ENCODE measurements around the gene CKLF. TPM values are rescaled to one million over a fixed set of nuclear protein-coding genes. Genes with fewer than 3 reads are reported as not detected.

Gene CKLF
- total RNA-seq, 1 donor from 2014 or later = 102 TPM

DNA sequence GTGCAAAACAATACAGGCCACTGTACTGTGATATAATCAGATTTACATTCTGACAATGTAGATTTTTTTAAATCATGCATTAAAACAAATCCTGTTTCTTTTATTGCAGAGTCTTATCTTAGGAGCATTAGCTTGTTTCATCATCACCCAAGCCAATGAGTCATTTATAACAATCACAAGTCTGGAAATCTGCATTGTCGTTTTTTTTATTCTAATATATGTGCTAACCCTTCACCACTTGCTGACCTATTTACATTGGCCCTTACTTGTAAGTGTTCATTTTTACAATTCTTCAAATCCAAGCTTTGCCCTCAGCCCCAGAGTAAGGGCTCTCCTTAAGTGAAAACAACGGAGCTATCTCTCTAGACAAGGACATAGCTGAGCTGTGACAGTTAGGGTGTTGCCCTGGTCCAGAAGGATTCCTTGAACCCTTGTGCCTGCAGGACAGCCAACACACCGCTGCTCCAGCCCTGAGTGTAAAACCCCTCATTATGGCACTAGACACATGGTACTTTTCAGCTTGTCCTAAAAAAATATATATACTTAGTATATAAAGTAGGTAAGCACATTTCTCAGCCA, 17.5 kb downstream of the CKLF start:
- Mint-ChIP-seq H3K27me3 (ENCODE audit: low read depth) (no peaks in the 10 kb centered on the region), H3K27ac (no peak overlapping the region), H3K9me3 (no peaks in the 10 kb centered on the region), H3K36me3 (ENCODE audit: low read depth) (peaks cover 60% of the 10 kb centered on the region), H3K4me1 (ENCODE audit: low read depth) (peaks cover 13% of the 10 kb centered on the region), H3K4me3 (ENCODE audit: low read depth) (no peak overlapping the region)
- intact Hi-C loops (cut with micrococcal nuclease) = no loop called here
- no peak for DNase-seq (ENCODE audit: low spot score)

DNA sequence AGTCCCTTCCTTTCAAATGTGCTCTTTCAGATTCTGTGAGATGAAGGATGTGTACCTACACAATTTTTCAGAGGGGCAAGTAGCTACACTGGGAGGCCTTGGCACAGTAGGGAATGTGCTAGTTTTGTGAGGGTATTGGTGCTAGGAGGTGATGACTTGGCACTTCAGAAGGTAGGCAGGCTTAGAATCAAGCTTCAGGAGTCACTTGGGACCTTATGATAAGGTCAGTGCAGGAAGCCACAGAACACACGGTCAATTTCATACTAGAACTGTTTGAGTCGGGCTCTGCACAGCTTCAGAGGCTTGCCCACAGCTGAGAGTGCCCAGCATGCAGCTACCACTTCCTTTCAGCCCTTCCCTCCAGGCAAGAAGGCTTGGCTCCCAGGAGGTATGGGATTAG, 20.0 kb downstream of the CKLF start:
- intact Hi-C loops (cut with micrococcal nuclease) = no loop called here
- Mint-ChIP-seq H3K9me3 (no peaks in the 10 kb centered on the region), H3K36me3 (ENCODE audit: low read depth) (peaks cover 36% of the 10 kb centered on the region), H3K4me3 (ENCODE audit: low read depth) (no peak overlapping the region), H3K27me3 (ENCODE audit: low read depth) (peaks cover 2% of the 10 kb centered on the region), H3K27ac (no peak overlapping the region), H3K4me1 (ENCODE audit: low read depth) (peaks cover 13% of the 10 kb centered on the region)
- DNase-seq (ENCODE audit: low spot score) = no peak

DNA sequence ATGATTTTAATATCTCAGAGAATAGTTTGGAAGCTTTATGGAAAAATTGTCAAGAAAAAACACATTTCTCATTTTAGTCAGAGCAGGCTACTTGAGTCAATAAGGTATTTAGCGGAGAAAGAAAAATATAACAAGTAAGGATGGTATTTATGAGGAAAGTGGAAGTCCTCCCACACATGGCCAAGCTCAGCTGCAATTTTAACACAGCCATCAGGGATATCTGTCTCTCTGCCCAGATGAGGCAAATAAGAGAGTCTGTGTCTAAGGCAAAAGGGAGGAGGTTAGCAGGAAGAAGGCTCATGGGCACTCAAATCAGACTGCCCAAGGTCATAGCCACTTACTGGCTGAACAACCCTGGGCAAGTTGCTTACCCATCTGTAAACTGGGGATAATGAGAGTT, 21.7 kb downstream of the CKLF start:
- Mint-ChIP-seq H3K4me1 (ENCODE audit: low read depth) (peaks cover 10% of the 10 kb centered on the region), H3K27ac (no peak overlapping the region), H3K9me3 (no peaks in the 10 kb centered on the region), H3K36me3 (ENCODE audit: low read depth) (peaks cover 35% of the 10 kb centered on the region), H3K4me3 (ENCODE audit: low read depth) (no peak overlapping the region), H3K27me3 (ENCODE audit: low read depth) (peaks cover 13% of the 10 kb centered on the region)
- DNase-seq (ENCODE audit: low spot score) = no peak
- intact Hi-C loops (cut with micrococcal nuclease) = no loop called here

GRCh38 chr16:66574531-66574930, 22.2 kb downstream of the CKLF start:
- intact Hi-C loops (cut with micrococcal nuclease) = no loop called here
- H3K4me1 Mint-ChIP-seq (ENCODE audit: low read depth) = peaks cover 7% of the 10 kb centered on the region
- H3K36me3 Mint-ChIP-seq (ENCODE audit: low read depth) = peaks cover 34% of the 10 kb centered on the region
- H3K27me3 Mint-ChIP-seq (ENCODE audit: low read depth) = peaks cover 15% of the 10 kb centered on the region
- H3K4me3 Mint-ChIP-seq (ENCODE audit: low read depth) = no peak overlapping the region
- DNase-seq (ENCODE audit: low spot score) = no peak
- H3K9me3 Mint-ChIP-seq = no peaks in the 10 kb centered on the region
- H3K27ac Mint-ChIP-seq = no peak overlapping the region

DNA sequence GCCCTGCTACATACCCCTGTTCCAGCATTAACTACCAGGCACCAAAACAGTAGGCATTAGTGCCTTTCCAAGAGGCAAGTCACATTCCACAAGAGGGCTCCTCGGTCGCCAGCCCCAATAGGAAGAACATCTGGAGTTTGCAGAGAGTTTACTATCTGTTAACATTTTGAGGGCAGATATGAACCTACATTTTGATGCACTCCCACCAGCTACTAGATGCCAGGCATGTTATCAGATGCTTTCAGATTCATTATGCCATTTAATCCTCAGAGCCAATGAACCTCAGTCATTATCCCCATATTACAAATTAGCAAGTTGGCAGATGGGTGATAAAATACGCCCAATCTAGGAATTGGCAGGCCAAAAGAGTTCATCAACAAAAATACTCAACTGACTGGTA, 22.7 kb downstream of the CKLF start:
- intact Hi-C loops (cut with micrococcal nuclease) = no loop called here
- no peak overlapping the region for H3K27ac Mint-ChIP-seq
- peaks cover 7% of the 10 kb centered on the region for H3K4me1 Mint-ChIP-seq (ENCODE audit: low read depth)
- peaks cover 21% of the 10 kb centered on the region for H3K27me3 Mint-ChIP-seq (ENCODE audit: low read depth)
- no peak overlapping the region for H3K4me3 Mint-ChIP-seq (ENCODE audit: low read depth)
- H3K36me3 Mint-ChIP-seq (ENCODE audit: low read depth) = peaks cover 34% of the 10 kb centered on the region
- no peaks in the 10 kb centered on the region for H3K9me3 Mint-ChIP-seq
- DNase-seq (ENCODE audit: low spot score) = no peak

- H3K27ac Mint-ChIP-seq = no peak overlapping the region
- no peak overlapping the region for H3K4me3 Mint-ChIP-seq (ENCODE audit: low read depth)
- DNase-seq (ENCODE audit: low spot score) = no peak
- intact Hi-C loops (cut with micrococcal nuclease) = no loop called here
- H3K9me3 Mint-ChIP-seq = no peaks in the 10 kb centered on the region
- H3K27me3 Mint-ChIP-seq (ENCODE audit: low read depth) = peaks cover 23% of the 10 kb centered on the region
- H3K4me1 Mint-ChIP-seq (ENCODE audit: low read depth) = peaks cover 7% of the 10 kb centered on the region
- peaks cover 32% of the 10 kb centered on the region for H3K36me3 Mint-ChIP-seq (ENCODE audit: low read depth)
These were observed 23.9 kb downstream of the CKLF start for GRCh38 chr16:66576296-66576695.

GRCh38 chr16:66578651-66579531, 26.5 kb downstream of the CKLF start, which contains the start of gene CMTM2:
TSS of gene CMTM2 (plus strand) at chr16:66579463. CDS start at chr16:66579608, 145 bp downstream.
- Mint-ChIP-seq H3K36me3 (ENCODE audit: low read depth) (peaks cover 23% of the 10 kb centered on the region), H3K4me1 (ENCODE audit: low read depth) (peaks cover 6% of the 10 kb centered on the region), H3K4me3 (ENCODE audit: low read depth) (no peak within 1 kb of the TSS), H3K9me3 (no peaks in the 10 kb centered on the region), H3K27ac (no peak within 1 kb of the TSS), H3K27me3 (ENCODE audit: low read depth) (peaks cover 23% of the 10 kb centered on the region)
- DNase-seq (ENCODE audit: low spot score) = no peak
- intact Hi-C loops (cut with micrococcal nuclease) = no loop called here

DNA sequence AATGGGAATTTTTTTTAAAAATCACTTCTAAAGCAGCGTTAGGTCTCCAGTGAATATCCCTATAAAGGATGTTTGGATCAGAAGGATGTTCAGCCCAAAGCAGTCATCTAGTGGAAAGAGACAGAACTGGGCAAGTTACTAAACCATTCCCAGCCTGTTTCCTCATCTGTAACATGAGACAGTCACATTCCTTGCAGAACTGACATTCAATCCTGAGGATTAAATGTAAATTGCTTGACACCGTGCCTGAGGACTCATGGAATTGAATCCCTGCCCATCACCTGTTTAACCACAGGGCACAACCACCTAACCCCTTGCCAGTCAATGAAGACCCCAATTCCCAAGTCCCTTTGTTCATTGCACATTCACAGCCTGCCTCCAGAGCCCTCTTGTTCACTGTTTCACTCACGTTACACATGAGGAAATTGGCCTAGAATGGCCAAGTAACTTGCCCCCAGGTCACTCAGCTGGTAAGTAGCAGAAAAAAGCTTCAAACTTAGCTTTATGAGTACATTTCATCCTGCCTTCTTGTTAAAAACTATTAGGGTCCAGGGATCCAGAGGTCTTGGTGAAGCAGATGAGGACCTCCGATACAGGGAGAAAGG, 28.3 kb downstream of the CKLF start:
- peaks cover 23% of the 10 kb centered on the region for H3K36me3 Mint-ChIP-seq (ENCODE audit: low read depth)
- H3K27ac Mint-ChIP-seq = no peak overlapping the region
- H3K4me1 Mint-ChIP-seq (ENCODE audit: low read depth) = peaks cover 6% of the 10 kb centered on the region
- DNase-seq (ENCODE audit: low spot score) = no peak
- H3K9me3 Mint-ChIP-seq = no peaks in the 10 kb centered on the region
- no peak overlapping the region for H3K4me3 Mint-ChIP-seq (ENCODE audit: low read depth)
- peaks cover 23% of the 10 kb centered on the region for H3K27me3 Mint-ChIP-seq (ENCODE audit: low read depth)
- intact Hi-C loops (cut with micrococcal nuclease) = no loop called here

- Mint-ChIP-seq H3K36me3 (ENCODE audit: low read depth) (peaks cover 23% of the 10 kb centered on the region), H3K9me3 (no peaks in the 10 kb centered on the region), H3K4me1 (ENCODE audit: low read depth) (peaks cover 6% of the 10 kb centered on the region), H3K27ac (no peak overlapping the region), H3K4me3 (ENCODE audit: low read depth) (no peak overlapping the region), H3K27me3 (ENCODE audit: low read depth) (peaks cover 23% of the 10 kb centered on the region)
- intact Hi-C loops (cut with micrococcal nuclease) = no loop called here
- DNase-seq (ENCODE audit: low spot score) = no peak
These were observed 29.0 kb downstream of the CKLF start for GRCh38 chr16:66581246-66581952.

- H3K36me3 Mint-ChIP-seq (ENCODE audit: low read depth) = peaks cover 5% of the 10 kb centered on the region
- intact Hi-C loops (cut with micrococcal nuclease) = no loop called here
- DNase-seq (ENCODE audit: low spot score) = no peak
- H3K4me3 Mint-ChIP-seq (ENCODE audit: low read depth) = no peak overlapping the region
- H3K27ac Mint-ChIP-seq = no peak overlapping the region
- H3K27me3 Mint-ChIP-seq (ENCODE audit: low read depth) = no peaks in the 10 kb centered on the region
- peaks cover 29% of the 10 kb centered on the region for H3K4me1 Mint-ChIP-seq (ENCODE audit: low read depth)
- H3K9me3 Mint-ChIP-seq = no peaks in the 10 kb centered on the region
These were observed 33.3 kb downstream of the CKLF start for GRCh38 chr16:66585481-66586239.

DNA sequence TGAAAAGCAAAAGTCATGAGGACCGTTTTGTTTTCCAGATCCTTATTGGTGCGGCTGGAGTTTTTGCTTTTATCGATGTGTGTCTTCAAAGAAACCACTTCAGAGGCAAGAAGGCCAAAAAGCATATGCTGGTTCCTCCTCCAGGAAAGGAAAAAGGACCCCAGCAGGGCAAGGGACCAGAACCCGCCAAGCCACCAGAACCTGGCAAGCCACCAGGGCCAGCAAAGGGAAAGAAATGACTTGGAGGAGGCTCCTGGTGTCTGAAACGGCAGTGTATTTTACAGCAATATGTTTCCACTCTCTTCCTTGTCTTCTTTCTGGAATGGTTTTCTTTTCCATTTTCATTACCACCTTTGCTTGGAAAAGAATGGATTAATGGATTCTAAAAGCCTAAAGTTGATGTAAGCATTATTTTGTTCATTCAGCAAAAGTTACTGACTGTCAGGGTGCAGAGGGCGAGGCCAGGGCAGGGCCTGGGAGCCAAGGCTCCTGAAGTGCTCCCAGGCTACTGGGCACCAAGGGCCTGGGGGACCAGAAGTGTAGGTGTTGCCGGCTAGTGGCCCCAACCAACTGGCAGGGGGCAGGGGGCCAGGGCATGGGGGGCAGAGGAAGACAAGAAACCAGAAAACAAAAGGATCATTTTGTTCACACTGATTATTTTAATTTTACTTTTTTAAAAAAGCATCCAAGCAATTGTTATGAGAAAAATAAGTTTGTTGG, 35.7 kb downstream of the CKLF start:
- Mint-ChIP-seq H3K4me3 (ENCODE audit: low read depth) (no peak overlapping the region), H3K4me1 (ENCODE audit: low read depth) (peaks cover 32% of the 10 kb centered on the region), H3K36me3 (ENCODE audit: low read depth) (no peaks in the 10 kb centered on the region), H3K9me3 (no peaks in the 10 kb centered on the region), H3K27ac (no peak overlapping the region), H3K27me3 (ENCODE audit: low read depth) (no peaks in the 10 kb centered on the region)
- intact Hi-C loops (cut with micrococcal nuclease) = loop anchor here (2.0 kb wide), 2 partner anchors 25 to 71 kb away; no protein-coding TSS in a partner anchor
- no peak for DNase-seq (ENCODE audit: low spot score)

Measured in activated T-helper 2 cell treated with anti-CD3 and anti-CD28 coated beads, Interferon-gamma antibody, Interleukin-2, Interleukin-4, amounts not matched to agents 10 μg/mL and 5 μg/mL and 100 μg/mL, durations not matched to agents 14 hours and 24 hours and 36 hours (primary cell).